Stimulated activated CD8-positive, alpha-beta memory T cell treated with anti-CD3 and anti-CD28 coated beads, Interleukin-4, amount 100 ng/mL, for 1 hour (primary cell): ENCODE measurements around the gene CDCP1.

Source experiments
- DNase-seq, 2 donors: peaks; one replicate each; pipeline ENCODE4 v3.0.0-alpha.2; 2020; ENCODE audit warnings: low read depth in 2 of 2, low spot score in 1 of 2

Gene CDCP1

GRCh38 chr3:45137656-45138181, 8.5 kb downstream of the CDCP1 start:
- no peak for DNase-seq

- no peak for DNase-seq
Measured at GRCh38 chr3:45135959-45136358, 10.2 kb downstream of the CDCP1 start.

GRCh38 chr3:45134758-45135521, 11.2 kb downstream of the CDCP1 start:
- DNase-seq, result no peak

- no peak for DNase-seq
Measured at GRCh38 chr3:45132568-45133211, 13.5 kb downstream of the CDCP1 start.

- no peak for DNase-seq
Measured at GRCh38 chr3:45131201-45131600, 15.0 kb downstream of the CDCP1 start.

- DNase-seq, result no peak
Measured at GRCh38 chr3:45130476-45130875, 15.7 kb downstream of the CDCP1 start.

- no peak for DNase-seq
Measured at GRCh38 chr3:45128950-45129349, 17.2 kb downstream of the CDCP1 start.

GRCh38 chr3:45127130-45127822, 18.9 kb downstream of the CDCP1 start:
- no peak for DNase-seq

GRCh38 chr3:45126730-45127129, 19.4 kb downstream of the CDCP1 start:
- no peak for DNase-seq

- DNase-seq, result no peak
Measured at GRCh38 chr3:45125550-45126026, 20.6 kb downstream of the CDCP1 start.

GRCh38 chr3:45124956-45125355, 21.2 kb downstream of the CDCP1 start:
- no peak for DNase-seq

GRCh38 chr3:45124352-45124751, 21.8 kb downstream of the CDCP1 start:
- no peak for DNase-seq

GRCh38 chr3:45123581-45124269, 22.5 kb downstream of the CDCP1 start:
- no peak for DNase-seq

- DNase-seq, result no peak
Measured at GRCh38 chr3:45123030-45123429, 23.1 kb downstream of the CDCP1 start.

- no peak for DNase-seq
Measured at GRCh38 chr3:45120359-45121158, 25.6 kb downstream of the CDCP1 start.

GRCh38 chr3:45119824-45120358, 26.3 kb downstream of the CDCP1 start:
- DNase-seq, result no peak

GRCh38 chr3:45119376-45119775, 26.8 kb downstream of the CDCP1 start:
- DNase-seq, result no peak

GRCh38 chr3:45118615-45119071, 27.5 kb downstream of the CDCP1 start:
- DNase-seq, result no peak

GRCh38 chr3:45116350-45116749, 29.8 kb downstream of the CDCP1 start:
- no peak for DNase-seq

GRCh38 chr3:45113625-45114050, 32.5 kb downstream of the CDCP1 start:
- DNase-seq, result no peak
